Regular cardiac myocyte (primary cell): Measurements from ENCODE around the gene CDC27. TPM values are rescaled to one million over a fixed set of nuclear protein-coding genes. Genes with fewer than 3 reads are reported as not detected.

ENCODE experiments used
- total RNA-seq: library from RNA; depleted of rRNA; stranded (reverse); fragments of >200 nt; gene quantifications from 2 replicates; pipeline ENCODE4 v1.2.3, GENCODE V29; 2014

Gene CDC27, protein sequence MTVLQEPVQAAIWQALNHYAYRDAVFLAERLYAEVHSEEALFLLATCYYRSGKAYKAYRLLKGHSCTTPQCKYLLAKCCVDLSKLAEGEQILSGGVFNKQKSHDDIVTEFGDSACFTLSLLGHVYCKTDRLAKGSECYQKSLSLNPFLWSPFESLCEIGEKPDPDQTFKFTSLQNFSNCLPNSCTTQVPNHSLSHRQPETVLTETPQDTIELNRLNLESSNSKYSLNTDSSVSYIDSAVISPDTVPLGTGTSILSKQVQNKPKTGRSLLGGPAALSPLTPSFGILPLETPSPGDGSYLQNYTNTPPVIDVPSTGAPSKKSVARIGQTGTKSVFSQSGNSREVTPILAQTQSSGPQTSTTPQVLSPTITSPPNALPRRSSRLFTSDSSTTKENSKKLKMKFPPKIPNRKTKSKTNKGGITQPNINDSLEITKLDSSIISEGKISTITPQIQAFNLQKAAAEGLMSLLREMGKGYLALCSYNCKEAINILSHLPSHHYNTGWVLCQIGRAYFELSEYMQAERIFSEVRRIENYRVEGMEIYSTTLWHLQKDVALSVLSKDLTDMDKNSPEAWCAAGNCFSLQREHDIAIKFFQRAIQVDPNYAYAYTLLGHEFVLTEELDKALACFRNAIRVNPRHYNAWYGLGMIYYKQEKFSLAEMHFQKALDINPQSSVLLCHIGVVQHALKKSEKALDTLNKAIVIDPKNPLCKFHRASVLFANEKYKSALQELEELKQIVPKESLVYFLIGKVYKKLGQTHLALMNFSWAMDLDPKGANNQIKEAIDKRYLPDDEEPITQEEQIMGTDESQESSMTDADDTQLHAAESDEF
- total RNA-seq = 94.7 and 145 TPM in 2 replicates

DNA sequence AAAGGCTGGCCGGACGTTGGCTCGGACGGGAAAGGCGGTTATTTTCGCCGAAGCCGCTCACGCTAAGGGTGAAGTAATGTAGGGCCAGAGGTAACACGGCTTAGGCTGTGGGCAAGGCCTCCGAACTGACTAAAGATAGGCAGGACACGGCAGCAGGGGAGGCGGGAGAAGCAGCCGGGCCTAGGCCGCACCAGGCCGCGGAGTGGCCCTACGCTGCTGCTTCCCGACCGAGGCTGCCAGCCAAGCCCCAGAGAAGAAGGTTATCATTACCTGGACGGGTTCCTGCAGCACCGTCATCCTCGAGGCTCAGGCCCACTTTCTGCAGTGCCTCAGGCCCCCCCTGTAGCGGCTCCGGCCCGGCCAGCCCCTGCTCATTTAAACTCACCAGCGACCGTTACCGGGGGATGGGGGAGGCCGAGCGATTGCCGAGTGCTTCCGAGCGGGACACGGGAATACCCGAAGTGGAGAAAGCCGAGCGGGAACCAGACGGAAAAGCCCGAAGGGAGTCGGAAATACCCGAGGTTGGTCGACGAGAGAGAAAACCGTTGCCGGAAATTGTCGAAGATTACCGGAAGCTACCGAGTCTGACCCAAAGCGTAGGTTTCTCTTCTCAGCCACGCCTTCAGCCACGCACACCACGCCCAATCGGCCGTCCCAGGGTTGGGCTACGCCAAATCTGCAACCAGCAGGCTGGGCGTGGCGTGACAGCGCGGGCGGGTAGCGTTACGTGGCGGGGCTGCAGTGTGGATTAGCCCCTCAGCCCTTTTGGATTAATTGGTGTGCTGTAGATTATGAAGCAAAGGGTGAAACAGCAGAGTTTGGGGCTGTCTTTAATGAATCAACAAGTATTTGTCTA is at the start of gene CDC27:
CDC27 (minus strand) TSS at position 420 of the 856 bp plus-strand sequence; CDS start at position 297, 123 bp downstream.

DNA sequence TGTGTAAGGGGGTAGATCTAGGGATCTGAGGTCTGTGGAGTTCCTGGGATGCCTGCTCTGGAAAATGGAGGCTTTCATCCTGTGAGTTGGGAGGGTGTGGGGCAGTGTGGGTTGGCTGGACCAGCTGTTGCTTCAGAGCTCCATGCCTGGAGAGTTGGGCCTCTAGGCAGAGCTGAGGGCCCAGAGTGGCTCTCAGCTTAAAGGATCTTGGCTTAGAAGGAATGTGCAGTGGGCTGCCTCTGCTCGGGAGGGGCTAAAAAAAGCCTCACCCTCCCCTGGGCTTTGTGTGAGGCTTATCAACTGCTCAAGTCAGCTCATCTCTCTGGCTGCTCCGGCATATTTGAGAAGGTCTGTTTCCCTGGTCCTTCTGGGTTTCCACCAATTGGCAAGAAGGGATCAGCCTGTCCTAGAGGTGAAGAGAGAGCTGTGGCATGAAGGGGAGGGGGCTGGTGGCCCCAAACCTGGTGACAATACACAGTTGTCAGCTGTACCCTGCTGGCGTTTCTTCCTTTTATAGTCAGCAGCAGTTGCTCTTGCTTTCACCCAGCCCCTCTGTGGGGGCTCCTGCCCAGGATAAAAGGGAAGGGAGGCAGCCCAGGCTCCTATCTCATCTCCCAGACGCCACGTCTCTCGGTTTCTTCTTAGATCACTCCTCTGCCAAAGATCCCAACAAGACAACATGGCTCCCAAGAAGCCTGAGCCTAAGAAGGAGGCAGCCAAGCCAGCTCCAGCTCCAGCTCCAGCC is 19.8 kb upstream of the CDC27 start, which contains the start of gene MYL4:
MYL4 (plus strand) TSS at position 605 of the 745 bp plus-strand sequence; CDS start at position 680, 75 bp downstream.

Other genes with a start within 250 kb of the CDC27 start
- gene RPRML, start 210.0 kb downstream of the CDC27 start, total RNA-seq = not detected in 2 replicates
- 0.77 and 2.8 TPM in 2 replicates for gene MYL4, start 20.1 kb upstream of the CDC27 start, total RNA-seq
- gene ITGB3, start 64.5 kb upstream of the CDC27 start, total RNA-seq = 81.9 and 95.3 TPM in 2 replicates
- gene EFCAB13, start 134.7 kb upstream of the CDC27 start, total RNA-seq = 5.8 and 30.4 TPM in 2 replicates